LNCAP (cell line): ENCODE measurements around the gene SESN2.

Experiments used
- CTCF ChIP-seq: fragments of 450-650 bp; IDR thresholded peaks from 2 replicates; pipeline ENCODE4 v1.5.1; 2017; ENCODE audit warnings: mild to moderate bottlenecking

The SESN2 gene

DNA sequence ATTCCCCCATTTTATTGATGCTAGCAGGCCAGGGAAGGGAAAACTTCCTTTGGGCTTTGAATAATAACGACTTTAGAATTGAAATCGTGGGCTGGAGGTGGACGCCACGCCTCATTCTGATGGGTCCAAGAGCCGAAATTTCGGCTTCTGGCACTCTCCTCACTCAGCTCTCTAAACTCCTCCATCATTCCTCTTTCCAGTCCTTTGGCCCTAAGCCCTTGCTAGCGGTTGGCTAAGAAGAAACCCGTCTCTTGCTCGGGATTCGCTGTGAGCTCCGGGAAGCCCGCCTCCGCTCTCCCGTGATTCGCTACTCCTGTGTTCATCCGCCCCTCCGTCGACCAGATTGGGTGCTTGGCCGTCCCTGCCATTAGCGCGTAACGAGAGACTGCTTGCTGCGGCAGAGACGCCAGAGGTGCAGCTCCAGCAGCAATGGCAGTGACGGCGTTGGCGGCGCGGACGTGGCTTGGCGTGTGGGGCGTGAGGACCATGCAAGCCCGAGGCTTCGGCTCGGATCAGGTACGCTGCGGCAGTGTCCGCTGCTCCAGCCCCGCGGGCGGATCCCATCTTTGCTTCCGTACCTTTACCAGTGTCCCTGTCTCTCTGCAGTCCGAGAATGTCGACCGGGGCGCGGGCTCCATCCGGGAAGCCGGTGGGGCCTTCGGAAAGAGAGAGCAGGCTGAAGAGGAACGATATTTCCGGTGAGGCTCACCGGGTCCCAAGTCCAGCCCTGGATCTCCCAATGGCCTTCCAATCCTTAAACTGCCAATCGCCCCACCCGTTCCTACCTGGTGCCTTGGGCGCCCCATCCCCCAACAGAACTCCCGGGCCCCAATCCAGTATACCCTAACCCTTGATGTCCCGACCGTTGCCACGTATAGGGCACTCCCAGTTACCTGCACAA lies 23.3 kb upstream of the SESN2 start, which contains the start of gene ATP5IF1:
TSS of gene ATP5IF1 (plus strand) at position 370 of the 901 bp plus-strand sequence. CDS start at position 430, 60 bp downstream.
- no peak for TF ChIP-seq CTCF

DNA sequence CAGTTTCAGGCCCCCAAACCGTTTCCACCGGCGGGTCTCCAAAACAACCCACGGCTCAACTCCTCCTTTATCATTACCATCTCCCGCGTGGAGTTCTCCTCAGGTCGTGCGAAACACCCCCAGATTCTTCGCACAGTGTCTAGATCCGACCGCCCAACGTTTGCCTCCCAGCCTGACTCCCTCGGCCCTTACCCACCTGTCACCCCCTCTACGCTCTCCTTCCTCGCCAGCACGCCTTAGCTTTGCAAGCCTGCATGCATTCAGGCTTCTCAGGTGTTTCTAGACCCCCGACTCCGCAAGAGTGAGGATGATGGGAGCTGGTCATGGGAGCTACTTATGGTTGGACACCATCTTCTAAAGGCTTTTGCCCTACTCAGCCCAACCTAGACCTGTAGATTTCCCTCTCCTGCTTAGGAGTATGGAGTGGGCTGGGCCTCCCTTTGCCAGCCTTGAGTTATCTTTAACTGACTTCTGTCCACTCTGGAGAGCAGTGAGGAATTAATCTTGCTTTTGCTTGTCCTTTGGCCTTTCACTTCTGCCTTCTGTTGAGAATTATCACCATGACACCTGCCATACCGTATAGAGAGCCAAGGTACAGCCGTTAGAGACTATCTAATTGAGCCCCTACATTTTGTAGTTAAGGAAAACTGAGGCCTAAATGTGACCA lies 22.5 kb upstream of the SESN2 start:
- TF ChIP-seq CTCF, result no peak

GRCh38 chr1:28239004-28239403 lies 20.3 kb upstream of the SESN2 start:
- TF ChIP-seq CTCF, result no peak

DNA sequence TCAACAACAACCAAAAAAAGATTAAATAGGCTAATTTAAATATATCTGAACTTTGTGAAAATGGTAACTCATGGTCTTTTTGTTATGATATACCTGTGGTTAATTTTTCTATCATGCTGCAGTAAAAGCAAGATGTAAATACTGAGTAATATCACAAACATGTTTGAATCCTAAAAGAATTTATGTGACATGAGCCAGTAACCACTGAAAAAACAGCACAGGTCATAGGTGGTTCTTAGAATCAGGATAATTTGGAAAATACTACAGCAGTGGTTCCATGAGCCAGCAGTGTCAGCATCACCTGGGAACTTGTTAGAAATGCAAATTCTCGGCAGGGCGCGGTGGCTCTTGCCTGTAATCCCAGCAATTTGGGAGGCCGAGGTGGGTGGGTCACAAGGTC lies 19.3 kb upstream of the SESN2 start:
- TF ChIP-seq CTCF, result no peak

DNA sequence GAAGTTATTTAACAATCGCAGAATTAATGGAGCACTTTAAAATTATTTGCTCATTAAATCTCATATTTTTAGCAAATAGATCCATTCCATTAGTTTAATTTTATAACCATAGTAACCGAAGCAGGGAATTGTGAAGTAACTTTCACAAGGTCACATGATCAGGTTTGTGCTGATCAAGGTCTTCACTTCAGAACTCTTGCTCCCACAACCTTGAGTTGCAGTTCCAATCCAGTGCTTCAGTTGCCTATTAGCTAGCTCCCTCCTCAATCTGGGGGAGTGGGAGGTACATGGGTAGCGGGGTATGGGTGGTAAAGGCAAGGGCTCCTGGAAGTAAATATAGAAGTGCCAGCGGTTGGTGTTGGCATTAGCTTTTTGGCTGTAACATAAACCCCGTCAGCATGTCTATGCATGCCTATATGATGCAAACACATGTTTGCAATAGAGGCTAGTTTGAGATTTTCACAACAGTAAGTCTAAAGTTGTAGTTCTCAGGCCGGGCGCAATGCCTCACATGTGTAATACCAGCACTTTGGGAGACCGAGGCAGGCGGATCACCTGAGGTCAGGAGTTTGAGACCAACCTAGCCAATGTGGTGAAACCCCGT lies 17.6 kb upstream of the SESN2 start:
- TF ChIP-seq CTCF, result no peak

DNA sequence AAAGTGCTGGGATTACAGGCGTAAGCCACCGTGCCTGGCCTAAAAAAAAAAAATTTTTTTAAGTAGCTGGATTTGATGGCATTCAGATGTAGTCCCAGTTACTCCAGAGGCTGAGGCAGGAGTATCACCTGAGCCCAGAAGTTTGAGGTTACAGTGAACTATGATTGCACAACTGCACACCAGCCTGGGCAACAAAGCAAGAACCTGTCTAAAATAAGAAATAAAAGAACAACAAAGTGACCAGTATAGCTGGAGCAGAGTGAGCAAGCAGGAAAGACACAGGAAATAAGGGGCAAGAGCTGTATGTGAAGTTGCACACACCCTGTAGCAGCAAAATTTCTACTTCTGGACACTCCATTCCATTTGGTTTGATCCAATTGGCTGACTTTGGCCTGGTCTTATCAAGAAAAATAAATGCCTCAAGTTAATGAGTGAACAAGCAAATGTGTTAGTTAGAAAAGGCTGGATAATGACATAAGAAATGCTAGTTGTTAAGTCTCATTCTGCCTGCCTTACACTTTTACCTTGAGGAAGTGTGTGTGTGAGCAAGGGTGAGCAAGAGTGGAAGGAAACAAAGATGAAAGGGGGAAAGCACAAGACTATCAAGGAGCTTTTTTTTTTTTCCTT lies 15.5 kb upstream of the SESN2 start:
- TF ChIP-seq CTCF, result no peak

GRCh38 chr1:28244549-28245251 lies 14.6 kb upstream of the SESN2 start:
- TF ChIP-seq CTCF, result no peak
